Islet precursor cell (in vitro differentiated cells): ENCODE data around the gene CACNB3.
"Not testable (repeated sequence)": the region's sequence is repeated elsewhere in the genome, so short reads cannot be mapped to it uniquely, and the experiment has no call there.

Experiments used
- DNase-seq: peaks from one replicate; pipeline ENCODE4 v3.0.0-alpha.2; 2018

The CACNB3 gene

DNA sequence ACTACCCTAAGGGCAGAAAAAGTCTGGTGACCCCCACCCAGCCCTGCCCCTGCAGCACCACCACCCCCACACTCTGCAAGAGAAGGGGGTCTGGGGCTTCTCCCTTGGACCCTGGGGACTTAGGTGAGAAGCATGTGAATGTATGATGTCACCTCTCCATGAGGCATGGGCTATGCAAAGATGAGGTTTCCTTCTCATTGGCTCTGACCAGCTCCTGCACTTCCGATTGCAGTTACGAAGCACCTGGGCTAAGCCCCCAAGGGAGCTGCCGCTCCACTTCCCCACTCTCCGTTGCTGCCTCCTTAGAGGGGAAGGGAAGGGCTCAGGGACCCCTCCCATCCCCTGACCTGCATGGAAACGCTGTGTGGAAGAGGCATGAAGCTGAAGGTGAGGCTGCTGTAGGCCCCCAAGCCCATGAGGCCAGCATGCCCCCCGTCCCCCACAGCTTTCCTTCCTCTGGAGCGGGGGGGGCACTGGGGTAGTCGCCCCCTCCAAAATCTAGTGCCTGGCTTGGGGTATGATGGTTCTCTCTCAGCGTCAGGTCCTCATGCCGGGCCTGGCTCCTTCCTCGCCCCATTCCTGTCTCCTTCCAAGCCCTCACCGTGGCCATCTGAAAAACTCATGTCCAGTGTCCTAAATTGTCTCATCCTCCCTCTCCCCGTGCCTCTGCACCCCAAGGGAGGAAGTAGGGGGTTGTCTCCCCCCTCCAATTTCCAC lies 39.1 kb downstream of the CACNB3 start:
- DNase-seq, result no peak

DNA sequence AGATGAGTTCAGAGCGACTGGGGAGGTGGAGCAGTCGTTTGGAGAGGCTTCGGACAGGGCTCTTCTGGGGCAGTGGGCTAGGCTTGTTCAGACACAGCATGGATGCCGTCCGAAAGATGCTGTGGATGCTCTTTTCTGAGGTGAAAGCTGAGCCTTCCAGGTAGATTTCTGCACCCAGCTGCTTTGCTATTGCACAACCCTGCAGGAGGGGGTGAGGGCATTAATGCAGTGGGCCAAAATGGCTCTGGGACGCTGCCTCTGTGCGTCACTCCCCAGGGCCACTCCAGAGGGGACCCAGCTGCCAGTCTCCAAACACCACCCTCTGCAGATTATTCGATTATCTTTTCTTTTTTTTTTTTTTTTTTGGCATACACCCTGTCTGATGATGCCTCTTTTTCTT lies 39.7 kb downstream of the CACNB3 start:
- no peak for DNase-seq

DNA sequence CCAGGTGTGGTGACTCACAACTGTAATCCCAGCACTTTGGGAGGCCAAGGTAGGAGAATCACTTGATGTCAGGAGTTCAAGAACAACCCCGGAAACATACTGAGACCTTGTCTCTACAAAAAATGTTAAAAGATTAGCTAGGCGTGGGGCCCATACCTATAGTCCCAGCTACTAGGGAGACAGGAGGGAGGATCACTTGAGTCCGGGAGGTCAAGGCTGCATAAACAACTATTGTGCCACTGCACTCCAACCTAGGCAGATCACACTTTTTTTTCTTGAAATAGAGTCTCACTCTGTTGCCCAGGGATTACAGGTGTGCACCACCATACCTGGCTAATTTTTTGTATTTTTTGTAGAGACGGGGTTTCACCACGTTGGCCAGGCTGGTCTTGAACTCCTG lies 41.3 kb downstream of the CACNB3 start:
- no peak for DNase-seq

DNA sequence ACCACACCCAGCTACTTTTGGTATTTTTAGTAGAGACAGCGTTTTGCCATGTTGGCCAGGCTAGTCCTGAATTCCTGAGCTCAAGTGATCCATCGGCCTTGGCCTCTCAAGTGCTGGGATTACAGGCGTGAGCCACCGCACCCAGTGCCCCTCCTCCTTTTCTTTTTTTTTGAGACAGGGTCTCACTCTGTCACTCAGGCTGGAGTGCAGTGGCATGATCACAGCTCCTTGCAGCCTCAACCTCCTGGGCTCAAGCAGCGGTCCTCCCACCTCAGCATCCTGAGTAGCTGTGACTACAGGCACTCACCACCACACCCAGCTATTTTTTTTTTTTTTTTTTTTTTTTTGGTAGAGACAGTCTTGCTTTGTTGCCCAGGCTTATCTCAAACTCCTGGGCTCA lies 41.9 kb downstream of the CACNB3 start:
- not testable (repeated sequence) for DNase-seq

DNA sequence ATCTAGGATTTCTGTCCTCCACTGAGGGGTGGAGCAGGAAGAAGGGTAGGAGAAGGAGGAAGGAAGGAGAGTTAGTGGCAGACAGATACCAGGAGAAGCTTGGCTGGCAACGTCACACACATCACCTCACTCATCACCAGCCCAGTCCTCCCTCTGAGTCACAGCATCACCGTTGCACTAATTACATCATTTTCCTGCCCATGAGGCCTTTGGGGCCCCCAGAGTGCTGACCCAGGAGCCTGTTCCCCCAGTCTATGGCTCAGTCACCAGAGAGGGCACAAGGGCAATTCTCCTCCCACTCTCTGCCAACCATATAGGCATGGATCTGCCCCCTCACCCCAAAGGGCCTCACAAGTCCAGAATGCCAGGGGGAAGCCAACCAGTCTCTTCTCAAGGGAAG lies 42.8 kb downstream of the CACNB3 start:
- no peak for DNase-seq

DNA sequence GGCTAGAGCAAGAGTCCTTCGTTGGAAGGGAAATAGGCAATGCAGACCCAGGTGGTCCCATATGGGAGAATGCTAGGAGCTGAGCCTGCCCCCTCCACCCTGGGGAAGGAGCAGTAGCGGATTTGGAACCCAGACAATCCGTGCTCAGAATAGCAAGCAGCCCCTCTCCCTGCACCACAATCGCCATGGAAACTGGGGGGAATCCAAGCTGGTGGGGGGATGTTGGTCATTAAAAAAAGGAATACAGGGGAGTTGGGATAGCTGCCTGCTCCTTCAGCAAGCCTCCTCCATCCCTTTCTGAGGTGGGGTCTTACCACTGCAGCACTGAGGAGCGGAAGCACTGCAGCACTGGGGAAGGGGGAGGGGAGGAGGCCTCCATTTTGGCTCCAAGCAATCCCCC lies 44.5 kb downstream of the CACNB3 start:
- no peak for DNase-seq

DNA sequence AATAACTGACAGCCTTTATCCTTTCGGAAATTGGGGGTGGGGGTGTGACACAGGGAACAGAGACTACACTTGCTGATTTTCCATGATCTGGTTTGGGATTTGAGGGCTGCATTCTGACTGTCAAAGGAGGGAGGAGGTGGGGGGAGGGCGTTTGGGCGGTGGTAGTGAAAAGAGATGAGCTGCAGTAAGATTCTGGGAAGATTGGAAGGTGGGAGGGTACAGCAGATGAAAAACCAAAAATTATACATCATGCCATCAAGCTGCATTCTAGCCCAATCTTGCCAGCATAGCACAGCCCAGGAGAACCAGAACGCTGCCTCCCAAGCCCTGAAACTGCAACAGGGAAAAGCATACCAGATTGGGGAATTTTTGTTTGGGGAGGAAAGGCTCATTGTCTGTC lies 45.0 kb downstream of the CACNB3 start:
- DNase-seq, result no peak

DNA sequence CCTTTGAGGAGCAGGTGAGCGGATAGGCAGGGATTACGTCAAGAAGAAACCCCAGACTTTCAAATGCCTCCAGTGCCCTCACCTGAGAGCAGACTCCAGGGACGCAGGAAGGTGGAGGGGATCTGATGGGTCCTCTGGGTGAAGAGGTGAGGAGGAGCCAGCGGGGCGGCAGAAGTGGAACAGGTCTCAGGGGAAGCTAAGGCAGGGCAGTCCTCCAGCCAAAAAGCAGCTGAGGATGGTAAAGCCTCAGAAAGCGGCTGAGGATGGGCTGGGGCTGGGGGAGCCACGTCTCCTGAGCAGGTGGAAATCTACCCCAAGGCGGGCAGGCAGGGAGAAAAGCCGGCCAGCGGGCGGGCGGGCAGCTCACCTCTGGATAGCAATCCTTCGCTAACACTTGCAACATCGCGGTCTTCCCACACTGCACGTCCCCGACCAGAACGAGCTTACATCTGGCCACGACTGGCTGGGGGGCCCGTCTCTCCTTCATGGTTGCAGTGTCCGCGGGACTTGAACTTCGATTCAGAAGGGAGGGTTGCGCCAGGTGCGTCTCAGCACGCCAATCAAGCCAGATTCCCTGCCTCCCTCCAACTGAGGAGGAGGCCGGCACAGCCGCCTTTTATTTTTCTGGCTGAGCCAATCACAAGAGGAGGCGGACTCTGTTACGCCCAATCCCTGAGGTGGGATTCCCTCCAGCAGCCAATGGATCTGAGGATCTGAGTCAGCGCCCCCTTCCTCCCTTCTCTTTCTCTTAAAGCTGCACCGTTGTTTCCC lies 47.2 kb downstream of the CACNB3 start, which contains the start of gene RND1:
Gene RND1 (minus strand): TSS at position 590 of the 771 bp plus-strand sequence. CDS start 103 bp downstream, at position 487.
- peak; percentile 97 for DNase-seq

DNA sequence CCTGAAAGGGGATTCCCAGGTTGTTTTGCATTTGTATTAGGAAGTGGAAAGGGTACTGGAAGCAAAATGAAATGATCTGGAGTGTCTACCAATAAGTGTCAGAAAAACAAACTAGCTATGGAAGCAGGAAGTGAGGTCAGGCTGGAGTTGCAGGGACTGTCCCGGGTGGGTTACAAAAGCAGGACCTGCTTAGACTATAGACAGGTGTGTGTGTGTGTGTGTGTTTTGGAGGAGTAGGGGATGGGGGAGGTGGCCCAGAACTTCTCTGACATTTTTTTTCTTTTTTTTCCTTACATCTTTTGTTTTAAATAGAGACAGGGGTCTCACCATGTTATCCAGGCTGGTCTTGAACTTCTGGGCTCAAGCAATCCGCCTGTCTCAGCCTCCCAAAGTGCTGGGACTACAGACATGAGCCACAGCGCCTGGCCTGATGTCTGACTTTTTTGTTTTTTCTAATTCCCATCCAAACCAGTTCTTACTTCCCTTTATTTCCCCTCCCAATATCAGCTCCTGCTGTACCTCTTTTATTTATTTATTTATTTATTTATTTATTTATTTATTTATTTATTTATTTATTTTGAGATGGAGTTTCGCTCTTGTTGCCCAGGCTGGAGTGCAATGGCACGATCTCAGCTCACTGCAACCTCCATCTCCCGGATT lies 47.9 kb downstream of the CACNB3 start:
- DNase-seq, result no peak

DNA sequence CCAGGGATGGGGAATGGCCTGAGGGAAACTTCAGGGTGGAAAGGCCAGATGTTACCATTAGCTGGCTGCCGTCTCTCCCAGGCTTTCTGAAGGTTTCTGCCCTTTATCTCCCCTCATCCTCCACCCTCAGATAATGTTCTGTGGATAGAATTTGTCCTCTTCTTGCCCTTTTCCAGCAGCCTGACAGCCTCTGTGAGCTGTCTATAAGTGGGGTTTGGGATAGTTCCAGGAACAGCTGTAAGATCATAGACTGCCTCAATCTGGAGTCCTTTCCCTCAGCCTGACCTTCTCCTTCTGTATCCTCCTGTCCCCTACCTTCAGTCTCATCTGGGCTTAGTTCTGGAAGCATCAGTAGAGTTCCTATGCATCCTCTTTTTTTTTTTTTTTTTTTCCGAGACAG lies 50.2 kb downstream of the CACNB3 start:
- no peak for DNase-seq

DNA sequence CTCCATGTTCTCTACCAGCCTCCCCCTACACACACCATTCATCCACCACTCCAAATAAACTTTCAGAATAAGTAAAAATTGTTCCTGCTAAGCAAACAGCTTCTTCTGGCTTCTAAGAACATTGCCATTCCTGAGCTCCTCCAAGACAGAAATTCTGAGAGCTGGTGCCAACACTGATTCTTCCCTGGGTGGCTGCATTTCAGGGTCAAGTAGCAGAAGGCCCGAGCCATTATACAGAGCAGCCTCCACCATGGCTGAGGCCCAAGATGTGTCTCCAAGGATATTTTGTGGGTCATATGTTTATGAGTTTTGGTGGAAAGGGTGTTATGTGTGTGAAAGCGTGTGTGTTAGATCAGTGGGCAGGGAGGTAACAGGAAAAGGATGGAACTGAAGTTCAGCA lies 50.9 kb downstream of the CACNB3 start:
- DNase-seq, result no peak

DNA sequence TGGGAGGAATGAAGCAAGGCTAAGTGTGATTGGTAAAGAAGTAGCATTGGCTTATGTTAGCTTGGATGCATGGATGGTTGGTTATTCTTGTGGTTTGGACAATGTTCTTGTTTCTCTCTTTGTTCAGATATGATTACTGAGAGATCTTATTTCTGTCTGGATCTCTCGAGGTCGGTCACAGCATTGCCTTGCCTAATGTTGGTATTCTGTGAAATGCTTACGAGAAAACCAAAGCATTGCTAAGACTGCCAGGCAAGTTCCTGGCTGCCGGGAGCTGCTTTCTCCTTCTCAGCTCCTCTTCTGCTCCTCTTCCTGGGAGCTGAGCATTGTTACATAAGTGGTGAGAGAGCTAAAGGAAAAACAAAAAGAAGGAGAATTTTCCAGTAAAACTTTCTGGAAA lies 54.8 kb downstream of the CACNB3 start:
- DNase-seq, result no peak

DNA sequence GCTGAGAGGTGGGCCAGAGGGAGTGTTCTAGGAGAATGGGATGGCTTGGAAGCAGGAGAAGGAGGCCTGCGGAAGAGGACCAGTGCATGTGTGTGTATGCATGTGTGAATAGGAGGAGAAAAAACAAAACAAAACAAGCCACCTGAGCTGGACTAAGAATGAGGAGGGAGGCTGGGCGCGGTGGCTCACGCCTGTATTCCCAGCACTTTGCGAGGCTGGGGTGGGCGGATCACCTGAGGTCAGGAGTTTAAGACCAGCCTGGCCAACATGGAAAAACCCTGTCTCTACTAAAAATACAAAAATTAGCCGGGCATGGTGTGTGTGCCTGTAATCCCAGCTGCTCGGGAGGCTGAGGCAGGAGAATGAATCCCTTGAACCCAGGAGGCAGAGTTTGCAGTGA lies 55.2 kb downstream of the CACNB3 start:
- not testable (repeated sequence) for DNase-seq

DNA sequence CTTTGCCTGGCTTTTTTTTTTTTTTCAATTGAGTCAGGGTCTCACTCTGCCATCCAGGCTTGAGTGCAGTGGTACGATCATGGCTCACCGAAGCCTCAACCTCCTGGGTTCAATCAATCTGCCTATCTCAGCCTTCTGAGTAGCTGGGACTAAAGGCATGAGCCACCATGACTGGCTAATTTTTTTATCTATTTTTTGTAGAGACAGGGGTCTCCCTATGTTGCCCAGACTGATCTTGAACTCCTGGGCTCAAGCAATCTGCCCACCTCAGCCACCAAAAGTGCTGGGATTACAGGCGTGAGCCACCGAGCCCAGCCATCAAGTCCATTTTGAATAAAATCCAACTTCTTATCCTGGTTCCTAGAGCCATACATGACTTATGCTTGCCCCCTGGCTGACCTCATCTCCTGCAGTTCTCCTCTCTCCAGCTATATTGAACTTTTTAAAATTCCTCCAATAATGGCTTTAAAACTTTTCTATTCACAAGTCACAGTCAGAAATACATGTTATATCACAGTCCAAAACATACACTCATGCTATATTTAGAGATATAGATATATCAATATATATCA lies 57.7 kb downstream of the CACNB3 start:
- no peak for DNase-seq
